ENCODE results near the gene TCEAL1. TPM values are rescaled to one million over a fixed set of nuclear protein-coding genes. Genes with fewer than 3 reads are reported as not detected.

The TCEAL1 gene
- total and polyA plus RNA-seq, 3 experiments from 2014 or later: 7.9 to 19.7 (median 10.3) TPM

DNA sequence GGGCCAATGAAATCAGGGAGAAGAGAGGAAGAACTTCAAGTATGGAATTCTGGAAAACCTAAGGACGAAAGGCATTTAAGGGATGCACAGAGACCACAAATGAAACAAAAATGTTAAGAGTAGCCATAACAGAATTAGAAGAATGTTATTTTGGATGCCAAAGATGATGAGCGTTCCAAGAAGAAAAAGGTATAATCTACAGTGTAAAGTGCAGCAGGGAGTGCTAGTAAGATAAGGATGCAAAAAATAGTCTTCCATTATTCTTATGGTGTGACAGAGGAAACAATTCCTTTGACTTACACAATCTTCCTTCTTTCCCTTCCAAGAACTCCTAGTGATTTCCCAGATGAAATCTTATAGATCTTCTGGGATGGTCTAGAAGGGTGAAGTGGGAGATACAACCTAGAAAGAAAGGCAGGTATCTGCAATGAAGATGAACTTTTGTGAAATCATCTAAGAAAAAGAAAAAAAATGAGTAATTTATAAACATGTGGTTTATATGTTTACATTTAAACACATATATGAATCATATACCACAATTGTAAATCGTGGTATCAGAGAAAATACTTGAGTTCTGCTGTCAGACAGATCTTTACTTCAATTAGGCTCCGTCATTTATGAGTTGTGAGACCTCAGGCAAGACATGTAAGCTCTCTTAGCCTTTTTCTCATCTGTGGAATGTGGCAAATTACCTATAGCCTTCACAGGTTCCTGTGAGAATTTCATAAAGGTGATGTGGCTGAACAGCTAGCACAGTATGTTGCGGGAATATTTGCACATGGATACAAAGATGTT lies 49.6 kb downstream of the TCEAL1 start:
- H3K4me3 ChIP-seq (ENCODE audit: low read length): no peak overlapping the region
- Mint-ChIP-seq H3K27me3 (peaks cover 0 to 3% of the 10 kb centered on the region in 2 donors), H3K4me3 (no peak overlapping the region), H3K9me3 (no peaks in the 10 kb centered on the region), H3K4me1 (peaks cover 0 to 9% (median 4%) of the 10 kb centered on the region in 3 donors), H3K27ac (no peak overlapping the region), H3K36me3 (peaks cover 0 to 66% (median 2%) of the 10 kb centered on the region in 3 donors)
- CTCF ChIA-PET: no interaction called here
- no peak overlapping the region for H3K27ac ChIP-seq (ENCODE audit: low read depth, low read length)
- DNase-seq: no peak
- POLR2A ChIA-PET: interaction anchor here (0.5 kb wide), 1 partner anchor 9 kb away, joined by 6 read pairs; no protein-coding TSS in a partner anchor
- H3K36me3 ChIP-seq (ENCODE audit: insufficient read depth, low read length): peaks cover 10% of the 10 kb centered on the region
- no peaks in the 10 kb centered on the region for H3K4me1 ChIP-seq (ENCODE audit: insufficient read depth, low read length)
- H3K9me3 ChIP-seq (ENCODE audit: low read length): no peaks in the 10 kb centered on the region
- no peaks in the 10 kb centered on the region for H3K27me3 ChIP-seq (ENCODE audit: insufficient read depth, low read length, poor library complexity, severe bottlenecking)

Other genes with a start within 250 kb of the TCEAL1 start
- under 1 TPM in 1 of 2 experiments, not detected in 1; 0.13 TPM for gene RAB40A, start 109.5 kb upstream of the TCEAL1 start, total RNA-seq
- gene RAB40A, start 109.5 kb upstream of the TCEAL1 start, polyA plus RNA-seq: not detected
- gene TCEAL4, start 43.5 kb upstream of the TCEAL1 start, total RNA-seq: 10 to 100 TPM; 10.4 to 11.2 TPM
- gene TCEAL4, start 43.5 kb upstream of the TCEAL1 start, polyA plus RNA-seq: 19.7 TPM
- 1 to 10 TPM; 3.9 to 4.3 TPM for gene TCEAL3, start 21.0 kb upstream of the TCEAL1 start, total RNA-seq
- gene TCEAL3, start 21.0 kb upstream of the TCEAL1 start, polyA plus RNA-seq: 13.1 TPM
- 100 to 1,000 TPM; 198 to 202 TPM for gene MORF4L2, start 57.7 kb downstream of the TCEAL1 start, total RNA-seq
- gene MORF4L2, start 57.7 kb downstream of the TCEAL1 start, polyA plus RNA-seq: 80.8 TPM
- not detected for gene TMEM31, start 81.9 kb downstream of the TCEAL1 start, total RNA-seq
- not detected for gene TMEM31, start 81.9 kb downstream of the TCEAL1 start, polyA plus RNA-seq
- not detected for gene PLP1, start 147.9 kb downstream of the TCEAL1 start, total RNA-seq
- gene PLP1, start 147.9 kb downstream of the TCEAL1 start, polyA plus RNA-seq: not detected
- under 1 TPM; 0.35 to 0.44 TPM for gene RAB9B, start 203.3 kb downstream of the TCEAL1 start, total RNA-seq
- 0.22 TPM for gene RAB9B, start 203.3 kb downstream of the TCEAL1 start, polyA plus RNA-seq

All from CD8-positive, alpha-beta memory T cell (primary cell).